Upper lobe of left lung (tissue), 4 donors: ENCODE data around the gene RBKS.

Experiments
- POLR2A ChIP-seq, 4 donors: fragments of 450-650 bp; IDR thresholded peaks; one replicate each; pipeline ENCODE4 v1.5.1; 2016 to 2017; ENCODE audit warnings: antibody characterized with exemption in 4 of 4, mild to moderate bottlenecking in 2 of 4
- TF ChIP-seq, protein P1 (sequence below), 6 experiments: fragments of 450-650 bp in 4 of 6; fragments of 200-600 bp in 2 of 6; sonication (generic) in 2 of 6; IDR thresholded peaks; one replicate each; pipeline ENCODE4 v1.5.1; 2016 to 2019; ENCODE audit warnings: antibody characterized with exemption in 6 of 6

DNA sequence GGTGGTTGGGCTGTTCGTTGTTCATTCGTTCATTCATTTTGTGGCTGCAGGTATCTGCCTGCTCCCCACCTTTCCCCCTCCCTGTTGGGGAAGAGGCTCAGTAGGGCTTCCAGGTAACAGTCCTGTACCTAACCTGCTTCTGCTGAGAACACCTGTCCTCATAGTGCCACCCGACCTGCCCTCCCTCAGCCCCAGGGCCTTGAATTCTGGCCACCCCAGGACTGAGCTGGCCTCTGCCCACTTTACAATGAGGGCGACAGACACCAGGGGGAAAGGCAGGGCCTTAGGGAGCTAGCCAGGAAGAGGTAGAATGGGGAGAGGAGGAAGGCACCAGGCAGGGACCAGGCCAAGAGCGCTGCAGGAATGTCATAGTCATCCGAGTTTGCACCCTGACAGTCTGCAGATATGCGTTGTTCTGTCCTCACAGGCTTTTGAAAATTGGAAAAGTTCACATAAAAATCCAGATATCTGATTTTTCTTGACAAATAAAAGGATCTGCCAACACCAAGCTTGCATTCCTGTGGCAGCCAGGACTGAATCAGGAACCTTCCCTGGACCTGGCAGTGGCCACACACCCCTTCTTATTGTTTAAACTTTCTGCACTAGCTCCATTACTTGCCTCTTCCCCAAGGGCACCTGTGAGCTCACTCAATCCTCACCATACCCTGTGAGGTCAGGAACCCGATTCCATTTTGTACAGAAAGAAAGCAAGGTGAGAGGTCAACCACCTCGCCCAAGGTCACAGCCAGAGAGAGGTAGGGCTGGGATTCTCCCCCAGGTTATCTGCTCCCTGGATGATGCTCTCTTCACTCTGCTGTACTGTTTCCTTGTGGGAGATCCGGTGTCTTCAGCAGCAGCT lies 153.9 kb downstream of the RBKS start:
- TF ChIP-seq POLR2A (IDR thresholded peaks at IDR 0.05): no peak
- TF ChIP-seq, protein P1, sequence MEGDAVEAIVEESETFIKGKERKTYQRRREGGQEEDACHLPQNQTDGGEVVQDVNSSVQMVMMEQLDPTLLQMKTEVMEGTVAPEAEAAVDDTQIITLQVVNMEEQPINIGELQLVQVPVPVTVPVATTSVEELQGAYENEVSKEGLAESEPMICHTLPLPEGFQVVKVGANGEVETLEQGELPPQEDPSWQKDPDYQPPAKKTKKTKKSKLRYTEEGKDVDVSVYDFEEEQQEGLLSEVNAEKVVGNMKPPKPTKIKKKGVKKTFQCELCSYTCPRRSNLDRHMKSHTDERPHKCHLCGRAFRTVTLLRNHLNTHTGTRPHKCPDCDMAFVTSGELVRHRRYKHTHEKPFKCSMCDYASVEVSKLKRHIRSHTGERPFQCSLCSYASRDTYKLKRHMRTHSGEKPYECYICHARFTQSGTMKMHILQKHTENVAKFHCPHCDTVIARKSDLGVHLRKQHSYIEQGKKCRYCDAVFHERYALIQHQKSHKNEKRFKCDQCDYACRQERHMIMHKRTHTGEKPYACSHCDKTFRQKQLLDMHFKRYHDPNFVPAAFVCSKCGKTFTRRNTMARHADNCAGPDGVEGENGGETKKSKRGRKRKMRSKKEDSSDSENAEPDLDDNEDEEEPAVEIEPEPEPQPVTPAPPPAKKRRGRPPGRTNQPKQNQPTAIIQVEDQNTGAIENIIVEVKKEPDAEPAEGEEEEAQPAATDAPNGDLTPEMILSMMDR (IDR thresholded peaks at IDR 0.05): no peak
